ENCODE measurements around the gene ZNF75A. TPM values are rescaled to one million over a fixed set of nuclear protein-coding genes. Genes with fewer than 3 reads are reported as not detected.

Gene ZNF75A
- total RNA-seq, 1 experiment from 2014 or later = 10.3 TPM

DNA sequence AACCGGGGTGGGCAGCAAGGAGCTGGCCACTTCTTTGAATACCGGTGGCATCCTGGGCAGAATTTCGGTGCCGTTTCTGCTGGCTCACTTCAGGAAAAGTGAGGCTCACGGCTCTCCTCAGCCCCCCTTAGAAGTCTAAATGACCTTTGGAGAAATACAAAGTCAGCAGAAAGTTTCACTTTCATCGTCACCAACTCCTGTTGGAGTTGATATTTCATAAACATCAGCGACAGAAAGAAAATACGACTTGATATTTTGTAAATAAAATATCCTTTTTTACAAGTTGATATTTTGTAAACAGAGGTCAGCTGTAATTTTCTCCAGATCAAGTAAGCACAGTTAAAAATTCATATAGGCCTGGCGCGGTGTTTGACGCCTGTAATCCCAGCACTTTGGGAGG lies 781 bp downstream of the ZNF75A start:
- Histone ChIP-seq H3K36me3 (ENCODE audit: control insufficient read depth in 1 of 2, insufficient read depth in 2 of 2, low read length in 2 of 2) (peaks cover 0 to 6% of the 10 kb centered on the region in 2 experiments; a peak in 1 of 4 replicates), H3K27ac (ENCODE audit: low read depth, low read length) (peak overlapping the region; percentile 79), H3K9ac (ENCODE audit: low read length) (peak overlapping the region; percentile 58), H3K4me2 (ENCODE audit: low read length) (peak overlapping the region; percentile 66), H3K4me3 (replicated peaks in 1 of 2; ENCODE audit: low read depth in 1 of 2, low read length in 2 of 2) (peak overlapping the region; percentile 51 to 60), H3K9me2 (ENCODE audit: insufficient read depth) (no peaks in the 10 kb centered on the region), H3K27me3 (ENCODE audit: insufficient read depth, low read length) (no peaks in the 10 kb centered on the region), H4K20me1 (ENCODE audit: insufficient read depth) (no peaks in the 10 kb centered on the region), H3K79me2 (ENCODE audit: insufficient read depth, low read length) (no peaks in the 10 kb centered on the region), H3K9me3 (ENCODE audit: control insufficient read depth in 1 of 2, insufficient read depth in 1 of 2, low read depth in 1 of 2, low read length in 2 of 2) (peaks cover 0 to 8% of the 10 kb centered on the region in 2 experiments; a peak in 1 of 4 replicates), H3K4me1 (ENCODE audit: control insufficient read depth in 1 of 2, insufficient read depth in 2 of 2, low read length in 2 of 2) (peaks cover 0 to 19% of the 10 kb centered on the region in 2 experiments; a peak in 2 of 4 replicates), H2AFZ (ENCODE audit: low read depth, low read length, poor library complexity, severe bottlenecking) (no peak overlapping the region)
- TF ChIP-seq, protein P1, sequence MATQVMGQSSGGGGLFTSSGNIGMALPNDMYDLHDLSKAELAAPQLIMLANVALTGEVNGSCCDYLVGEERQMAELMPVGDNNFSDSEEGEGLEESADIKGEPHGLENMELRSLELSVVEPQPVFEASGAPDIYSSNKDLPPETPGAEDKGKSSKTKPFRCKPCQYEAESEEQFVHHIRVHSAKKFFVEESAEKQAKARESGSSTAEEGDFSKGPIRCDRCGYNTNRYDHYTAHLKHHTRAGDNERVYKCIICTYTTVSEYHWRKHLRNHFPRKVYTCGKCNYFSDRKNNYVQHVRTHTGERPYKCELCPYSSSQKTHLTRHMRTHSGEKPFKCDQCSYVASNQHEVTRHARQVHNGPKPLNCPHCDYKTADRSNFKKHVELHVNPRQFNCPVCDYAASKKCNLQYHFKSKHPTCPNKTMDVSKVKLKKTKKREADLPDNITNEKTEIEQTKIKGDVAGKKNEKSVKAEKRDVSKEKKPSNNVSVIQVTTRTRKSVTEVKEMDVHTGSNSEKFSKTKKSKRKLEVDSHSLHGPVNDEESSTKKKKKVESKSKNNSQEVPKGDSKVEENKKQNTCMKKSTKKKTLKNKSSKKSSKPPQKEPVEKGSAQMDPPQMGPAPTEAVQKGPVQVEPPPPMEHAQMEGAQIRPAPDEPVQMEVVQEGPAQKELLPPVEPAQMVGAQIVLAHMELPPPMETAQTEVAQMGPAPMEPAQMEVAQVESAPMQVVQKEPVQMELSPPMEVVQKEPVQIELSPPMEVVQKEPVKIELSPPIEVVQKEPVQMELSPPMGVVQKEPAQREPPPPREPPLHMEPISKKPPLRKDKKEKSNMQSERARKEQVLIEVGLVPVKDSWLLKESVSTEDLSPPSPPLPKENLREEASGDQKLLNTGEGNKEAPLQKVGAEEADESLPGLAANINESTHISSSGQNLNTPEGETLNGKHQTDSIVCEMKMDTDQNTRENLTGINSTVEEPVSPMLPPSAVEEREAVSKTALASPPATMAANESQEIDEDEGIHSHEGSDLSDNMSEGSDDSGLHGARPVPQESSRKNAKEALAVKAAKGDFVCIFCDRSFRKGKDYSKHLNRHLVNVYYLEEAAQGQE (IDR thresholded peaks at IDR 0.05; ENCODE audit: low read depth) = no peak
- TF ChIP-seq ELF1 (IDR thresholded peaks at IDR 0.05; ENCODE audit: borderline replicate concordance, low read depth) (no peak), SP1 (IDR thresholded peaks at IDR 0.05; ENCODE audit: low read depth) (no peak), SRF (IDR thresholded peaks at IDR 0.05; ENCODE audit: low read depth) (no peak), EZH2phosphoT487 (IDR thresholded peaks at IDR 0.05; ENCODE audit: borderline replicate concordance) (no peak), ZNF274 (IDR thresholded peaks at IDR 0.05; ENCODE audit: low read depth, low read length) (no peak), FOSL1 (IDR thresholded peaks at IDR 0.05; ENCODE audit: low read depth) (no peak), EGR1 (IDR thresholded peaks at IDR 0.05; ENCODE audit: low read depth) (no peak)
- BruUV-seq (replicated peaks) = TSS peak; percentile 34
- ChIA-PET RAD21 (ENCODE audit: low non-redundant PET in 1 of 2, low total read pairs in 2 of 2, uncharacterized antibody in 2 of 2, unreplicated experiment in 2 of 2) (no interaction called here), CTCF (no interaction called here), POLR2A (no interaction called here)
- no peak for DNase-seq (ENCODE audit: low read depth, low spot score)
- ATAC-seq = no peak
- intact Hi-C loops (cut with micrococcal nuclease) = loop anchor here (10.0 kb wide), 1 partner anchor 89 kb away; no protein-coding TSS in a partner anchor
